NCI-H1436 (cell line): ENCODE measurements around the gene RAB11A.

Experiments used
- DNase-seq: peaks from one replicate; lab custom pipeline; 2025; lab: John Stamatoyannopoulos, UW

RAB11A gene

DNA sequence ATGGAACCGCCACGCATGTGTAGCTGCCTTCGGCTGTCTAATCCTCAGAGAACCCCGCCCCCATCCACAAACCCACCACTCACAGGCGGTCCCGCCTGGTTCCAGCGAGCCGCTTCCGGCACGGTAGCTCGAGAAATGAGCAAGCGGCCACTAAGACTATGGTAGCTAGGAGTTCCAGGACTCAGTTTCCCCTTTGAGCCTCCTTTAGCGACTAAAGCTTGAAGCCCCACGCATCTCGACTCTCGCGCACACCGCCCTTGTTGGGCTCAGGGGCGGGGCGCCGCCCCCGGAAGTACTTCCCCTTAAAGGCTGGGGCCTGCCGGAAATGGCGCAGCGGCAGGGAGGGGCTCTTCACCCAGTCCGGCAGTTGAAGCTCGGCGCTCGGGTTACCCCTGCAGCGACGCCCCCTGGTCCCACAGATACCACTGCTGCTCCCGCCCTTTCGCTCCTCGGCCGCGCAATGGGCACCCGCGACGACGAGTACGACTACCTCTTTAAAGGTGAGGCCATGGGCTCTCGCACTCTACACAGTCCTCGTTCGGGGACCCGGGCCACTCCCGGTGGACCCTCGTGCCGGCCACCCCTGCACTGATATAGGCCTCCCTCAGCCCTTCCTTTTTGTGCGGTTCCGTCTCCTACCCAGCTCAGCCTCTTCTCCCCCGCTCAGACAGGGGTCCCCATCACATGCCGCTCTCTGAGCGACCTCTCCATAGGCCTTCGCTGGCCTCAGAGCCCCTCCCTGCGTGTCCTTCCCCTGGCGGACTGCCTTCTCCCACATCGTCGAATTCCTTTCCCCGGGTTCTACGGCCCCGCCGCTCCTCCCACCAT lies at the start of gene RAB11A:
Gene RAB11A, plus strand, starts transcription at position 366 of the 828 bp plus-strand sequence. Its CDS starts 95 bp downstream, at position 461.
- peak; percentile 95 for DNase-seq

DNA sequence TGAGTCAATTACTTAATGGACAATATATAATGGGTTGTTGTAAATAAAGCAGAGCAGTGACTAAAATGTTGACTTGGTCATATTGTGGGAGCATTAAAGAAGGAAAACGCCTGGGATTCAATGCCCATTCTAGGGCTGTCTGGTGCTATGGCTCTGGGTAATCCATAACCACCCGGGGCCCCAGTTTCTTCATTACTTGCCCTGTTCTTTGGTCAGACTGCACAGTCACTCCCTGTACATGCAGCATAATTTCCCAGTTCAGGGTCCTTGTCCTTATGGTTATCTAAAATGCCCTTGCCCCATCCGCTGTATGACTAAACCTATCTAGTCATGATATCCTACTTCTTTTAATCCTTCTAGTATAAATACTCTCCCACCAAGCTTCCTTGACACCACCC lies 49.7 kb upstream of the RAB11A start:
- DNase-seq: no peak

DNA sequence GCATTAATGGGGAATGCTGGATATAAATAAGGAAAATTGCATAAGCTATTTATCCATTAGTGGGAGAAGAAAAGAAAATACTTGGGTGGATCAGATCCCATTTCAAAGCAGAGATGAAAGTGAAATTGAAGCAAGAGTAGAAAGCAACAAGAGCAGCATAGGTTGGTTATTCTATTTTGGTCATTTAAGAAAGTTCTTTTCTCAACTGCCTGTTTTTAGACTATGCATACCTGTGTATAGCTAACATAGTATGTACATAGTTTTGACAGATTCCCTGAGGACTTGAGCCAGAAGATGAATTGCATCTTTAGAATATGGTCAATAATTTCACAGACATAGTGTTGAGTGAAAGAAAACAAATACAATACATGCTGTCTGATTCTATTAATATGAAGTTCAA lies 48.2 kb upstream of the RAB11A start:
- DNase-seq: no peak

DNA sequence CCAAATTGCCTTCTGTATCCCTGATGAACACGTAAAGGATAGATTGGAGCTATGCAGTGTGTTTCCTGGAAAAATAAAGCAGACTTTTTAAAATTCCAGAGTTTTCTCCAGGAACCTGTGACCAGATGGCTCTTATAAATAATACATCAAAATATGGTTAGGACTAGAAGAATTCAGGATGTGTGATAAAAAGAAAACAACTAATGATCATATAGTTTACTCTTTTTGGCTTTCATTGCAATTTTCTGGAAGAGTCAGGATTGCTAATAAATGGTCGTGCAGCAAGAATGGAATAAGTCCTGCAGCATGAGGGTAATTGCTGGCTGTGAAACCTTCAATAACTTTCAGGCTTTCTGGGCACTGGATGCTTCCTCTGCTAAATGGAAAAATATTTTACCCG lies 47.0 kb upstream of the RAB11A start:
- no peak for DNase-seq

- DNase-seq: peak; percentile 51
Measured at GRCh38 chr15:65824031-65824743, 45.1 kb upstream of the RAB11A start.

DNA sequence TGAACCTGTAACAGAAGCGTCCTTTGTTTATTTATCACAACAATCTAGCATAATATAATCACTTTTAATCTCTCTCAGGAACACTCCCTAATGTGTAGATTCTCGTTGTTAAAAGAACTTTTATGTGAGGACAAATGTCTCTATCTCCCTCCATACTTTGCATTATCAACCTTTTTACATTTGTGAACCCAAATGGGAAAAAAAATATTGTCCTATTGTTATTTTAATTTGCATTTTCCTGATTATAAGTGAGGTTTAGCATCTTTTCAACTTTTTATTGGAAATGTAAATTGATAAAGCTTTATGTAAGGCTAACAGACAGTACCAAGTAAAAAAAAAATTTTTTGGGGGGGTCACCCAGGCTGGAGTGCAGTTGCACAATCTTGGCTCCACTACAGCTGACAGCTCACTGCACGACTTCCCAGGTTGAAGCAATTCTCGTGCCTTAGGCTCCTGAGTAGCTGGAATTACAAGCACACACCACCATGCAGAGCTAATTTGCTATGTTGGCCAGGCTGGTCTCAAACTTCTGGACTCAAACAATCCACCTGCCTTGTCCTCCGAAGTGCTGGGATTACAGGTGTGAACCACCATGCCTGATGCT lies 44.2 kb upstream of the RAB11A start:
- DNase-seq: no peak

- DNase-seq: no peak
Measured at GRCh38 chr15:65827065-65827464, 42.2 kb upstream of the RAB11A start.

- DNase-seq: no peak
Measured at GRCh38 chr15:65828585-65828984, 40.7 kb upstream of the RAB11A start.

- peak; percentile 32 for DNase-seq
Measured at GRCh38 chr15:65829130-65829764, 40.0 kb upstream of the RAB11A start.

GRCh38 chr15:65832549-65833364 lies 36.5 kb upstream of the RAB11A start:
- peak; percentile 100 for DNase-seq

DNA sequence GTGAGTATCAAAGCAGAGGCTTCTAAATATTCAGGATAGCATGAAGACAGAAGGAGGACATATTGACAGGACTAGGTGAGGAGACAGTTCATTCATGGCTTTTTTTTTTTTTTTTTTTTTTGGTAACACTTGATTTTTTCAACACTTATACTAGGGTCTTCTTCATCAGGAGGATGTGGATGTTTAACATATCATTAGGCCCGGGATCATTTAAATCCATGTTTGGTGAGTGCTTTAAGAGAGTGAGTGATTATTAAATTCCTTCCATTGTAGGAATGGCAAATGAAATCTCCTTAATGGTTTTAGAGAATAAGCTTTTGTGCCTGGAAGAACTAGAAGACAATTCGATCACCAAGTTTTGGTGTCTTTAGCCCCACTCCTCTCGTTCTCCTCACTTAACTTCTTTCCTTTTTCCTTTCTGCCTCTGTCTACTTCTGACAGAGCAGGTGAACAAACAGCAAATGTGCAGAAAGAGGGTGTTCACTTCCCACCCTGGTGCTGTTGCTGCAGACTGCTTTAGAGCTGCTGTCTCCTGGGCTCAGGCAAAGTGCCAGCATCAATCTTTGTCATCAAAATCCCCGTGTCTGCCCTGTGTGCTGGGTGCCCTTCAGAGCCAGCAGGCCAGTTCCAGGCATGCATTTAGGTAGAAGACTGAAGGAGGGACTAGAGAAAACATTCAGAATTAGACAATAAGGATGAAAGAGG lies 35.6 kb upstream of the RAB11A start:
- DNase-seq: peak; percentile 74

DNA sequence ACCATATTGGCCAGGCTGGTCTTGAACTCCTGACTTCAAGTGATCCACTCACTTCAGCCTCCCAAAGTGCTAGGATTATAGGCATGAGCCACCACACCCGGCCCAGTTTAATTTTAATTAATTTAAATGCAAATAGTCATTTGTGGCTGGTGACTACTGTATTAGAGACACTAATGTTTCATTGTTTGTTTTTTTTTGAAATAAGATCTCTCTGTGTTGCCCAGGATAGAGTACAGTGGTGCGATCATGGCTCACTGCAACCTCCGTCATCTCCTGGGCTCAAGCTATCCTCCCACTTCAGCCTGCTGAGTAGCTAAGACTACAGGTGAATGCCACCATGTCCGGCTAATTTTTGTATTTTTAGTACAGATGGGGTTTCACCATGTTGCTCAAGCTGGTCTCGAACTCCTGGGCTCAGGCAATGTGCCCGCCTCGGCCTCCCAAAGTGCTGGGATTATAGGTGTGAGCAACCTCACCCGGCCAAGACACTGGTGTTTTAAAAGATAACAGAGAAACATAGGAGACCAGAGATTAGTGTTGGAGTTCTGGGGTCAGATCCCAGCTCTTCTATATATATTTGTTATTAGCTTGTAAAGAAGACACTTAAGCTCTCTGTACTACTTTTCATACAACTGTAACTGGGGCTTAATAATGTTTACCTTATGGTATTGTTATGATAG lies 34.5 kb upstream of the RAB11A start:
- no peak for DNase-seq

GRCh38 chr15:65835447-65835846 lies 33.8 kb upstream of the RAB11A start:
- no peak for DNase-seq

DNA sequence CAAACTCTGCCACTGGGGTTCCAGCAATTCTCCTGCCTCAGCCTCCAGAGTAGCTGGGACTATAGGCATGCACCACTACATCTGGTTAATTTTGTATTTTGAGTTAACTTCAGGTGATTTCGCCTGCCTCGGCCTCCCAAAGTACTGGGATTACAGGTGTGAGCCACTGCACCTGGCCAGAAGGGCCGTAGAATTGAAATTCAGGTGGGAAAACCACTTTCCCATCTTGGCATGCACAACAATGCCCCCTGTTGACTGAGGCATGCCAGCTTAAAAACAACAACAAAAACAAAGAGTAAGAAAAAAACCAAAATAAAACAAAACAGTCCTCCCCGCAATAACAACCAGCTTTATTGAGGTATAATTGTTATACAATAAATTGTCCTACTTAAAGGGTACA lies 32.6 kb upstream of the RAB11A start:
- DNase-seq: no peak

DNA sequence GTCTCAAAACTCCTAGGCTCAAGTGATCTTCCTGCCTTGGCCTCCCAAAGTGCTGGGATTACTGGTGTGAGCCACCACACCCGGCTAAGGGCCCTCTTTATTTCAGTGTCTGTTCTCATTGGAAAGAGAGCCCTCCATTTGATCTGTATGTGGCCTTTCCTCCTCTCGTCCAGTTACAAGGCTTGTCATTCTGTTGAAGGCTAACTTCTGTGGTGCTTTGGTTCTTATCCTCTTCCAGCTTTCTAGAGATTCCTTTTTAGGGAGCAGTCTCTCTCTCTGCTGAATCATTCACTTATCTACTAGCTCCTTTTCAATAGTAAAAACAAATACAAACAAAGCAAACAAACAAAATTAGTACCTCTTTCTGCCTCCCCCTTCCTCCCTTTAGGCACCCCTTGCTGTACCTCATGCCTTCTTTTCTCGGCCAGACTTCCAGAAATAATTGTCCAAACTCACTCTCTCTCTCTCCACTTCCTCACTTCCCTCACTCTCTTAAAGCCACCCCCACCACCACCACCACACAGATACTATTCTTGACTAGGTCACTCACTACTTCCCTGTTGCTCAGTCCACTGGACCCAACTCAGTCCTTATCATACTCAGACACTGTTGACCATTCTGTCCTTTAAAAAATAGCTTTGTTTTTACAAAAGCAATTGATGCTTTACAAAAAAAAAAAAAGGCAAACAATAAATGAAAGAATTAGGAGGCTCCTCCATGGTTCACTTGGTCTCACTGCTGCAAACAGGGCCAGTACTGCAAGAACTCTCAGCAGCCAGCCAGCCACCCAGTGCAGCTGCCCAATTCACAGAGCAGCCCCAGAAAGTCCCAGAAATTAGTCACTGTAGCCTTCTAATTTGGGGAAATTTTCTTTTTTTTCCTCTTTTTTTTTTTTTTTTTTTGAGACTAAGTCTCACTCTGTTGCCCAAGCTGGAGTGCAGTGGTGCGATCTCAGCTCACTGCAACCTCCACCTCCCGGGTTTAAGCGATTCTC lies 31.7 kb upstream of the RAB11A start:
- DNase-seq: no peak

DNA sequence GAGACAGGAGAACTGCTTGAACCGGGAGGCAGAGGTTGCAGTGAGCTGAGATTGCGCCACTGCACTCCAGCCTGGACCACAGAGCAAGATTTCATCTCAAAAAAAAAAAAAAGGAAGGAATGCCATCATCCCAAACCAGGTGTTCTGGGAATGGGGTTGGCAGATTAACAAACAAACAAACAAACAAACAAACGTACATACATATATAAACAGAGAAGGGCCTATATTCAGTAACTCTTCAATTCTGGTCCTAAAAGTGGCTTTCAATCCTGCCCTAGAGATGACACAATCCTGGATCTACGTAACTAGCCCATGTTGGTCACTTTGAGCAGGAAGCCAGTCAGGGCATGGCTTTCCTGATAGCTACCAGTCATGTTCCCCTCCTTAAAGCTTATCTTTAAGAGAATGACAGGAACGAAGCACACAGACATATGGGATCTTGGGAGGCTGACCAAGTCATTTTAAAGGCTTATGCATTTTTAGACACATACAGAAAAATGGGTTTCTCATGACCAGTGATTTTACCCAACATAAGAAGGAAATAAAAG lies 29.9 kb upstream of the RAB11A start:
- DNase-seq: no peak

DNA sequence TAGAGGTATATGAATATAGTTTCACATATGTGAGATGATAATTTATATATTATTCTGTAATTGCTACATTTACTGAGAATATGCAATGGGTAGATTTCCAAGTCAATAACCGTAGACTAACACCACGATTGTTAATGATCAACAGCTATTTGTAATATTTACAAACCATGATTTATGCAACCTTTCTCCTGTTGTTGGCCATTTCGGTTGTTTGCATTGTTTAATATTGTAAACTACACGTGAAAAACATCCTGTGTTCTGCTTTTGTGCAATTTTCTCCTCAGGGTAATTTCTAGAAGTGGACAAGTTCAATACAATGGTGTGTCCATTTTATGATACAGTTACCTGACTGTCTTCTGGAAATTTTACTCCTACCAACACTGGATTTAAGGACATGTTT lies 29.3 kb upstream of the RAB11A start:
- DNase-seq: no peak

DNA sequence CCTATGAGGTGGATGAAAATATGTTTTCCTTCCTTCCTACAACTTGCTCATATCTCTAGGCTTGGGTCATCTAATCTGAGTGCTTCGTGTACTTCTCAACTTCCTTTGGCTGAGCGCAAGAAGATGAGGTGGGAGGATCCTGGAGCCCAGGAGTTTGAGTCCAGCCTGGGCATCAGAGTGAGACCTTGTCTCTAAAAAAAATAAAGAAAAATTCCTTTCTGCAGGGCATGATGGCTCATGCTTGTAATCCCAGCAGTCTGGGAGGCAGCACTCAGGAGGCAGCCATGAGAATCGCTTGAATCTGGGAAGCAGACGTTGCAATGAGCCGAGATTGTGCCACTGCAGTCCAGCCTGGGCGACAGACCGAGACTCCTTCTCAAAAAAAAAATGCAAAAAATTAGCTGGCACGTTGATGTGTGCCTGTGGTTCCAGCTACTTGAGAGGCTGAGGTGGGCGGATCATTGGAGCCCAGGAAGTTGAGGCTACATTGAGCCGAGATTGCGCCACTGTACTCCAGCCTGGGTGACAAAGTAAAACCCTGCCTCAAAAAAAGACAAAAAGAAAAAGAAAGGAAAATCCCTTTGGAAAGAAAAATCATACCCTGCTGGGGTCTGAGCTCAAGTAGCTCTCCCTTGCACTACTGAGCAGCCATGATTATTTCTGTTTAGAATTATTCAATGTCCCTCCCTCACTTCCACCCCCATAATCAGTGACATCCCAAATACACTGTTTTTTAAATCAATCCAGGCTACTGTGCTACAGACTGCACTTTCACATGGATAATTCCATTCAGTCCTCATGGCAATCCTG lies 28.0 kb upstream of the RAB11A start:
- DNase-seq: no peak
